GM19023 (cell line): ENCODE measurements around the gene IMMP1L.
"Not testable (repeated sequence)": the region's sequence is repeated elsewhere in the genome, so short reads cannot be mapped to it uniquely, and the experiment has no call there.

Source experiments
- ATAC-seq: cut with Tn5 transposase; IDR thresholded peaks from one replicate; pipeline ENCODE4 v1.9.1; 2021; ENCODE audit warnings: mild to moderate bottlenecking, moderate library complexity; ENCODE audit not compliant: unreplicated experiment

The IMMP1L gene

GRCh38 chr11:31509429-31510345, at the start of gene IMMP1L, which contains the start of gene ELP4:
Gene IMMP1L, minus strand, starts transcription at chr11:31509622. Its CDS starts 46,346 bp downstream, at chr11:31463276.
Gene ELP4, plus strand, starts transcription at chr11:31509767. Its CDS starts 18 bp downstream, at chr11:31509785.
- peak; percentile 100 for ATAC-seq

- no peak for ATAC-seq
These were observed 48.6 kb upstream of the IMMP1L start for GRCh38 chr11:31558001-31558400.

- no peak for ATAC-seq
These were observed 46.5 kb upstream of the IMMP1L start for GRCh38 chr11:31555938-31556337.

- no peak for ATAC-seq
These were observed 33.4 kb upstream of the IMMP1L start for GRCh38 chr11:31542862-31543261.

GRCh38 chr11:31535479-31535878, 26.1 kb upstream of the IMMP1L start:
- ATAC-seq = no peak

- ATAC-seq = no peak
These were observed 21.9 kb upstream of the IMMP1L start for GRCh38 chr11:31531293-31531692.

GRCh38 chr11:31529701-31530100, 20.3 kb upstream of the IMMP1L start:
- ATAC-seq = no peak

GRCh38 chr11:31529189-31529588, 19.8 kb upstream of the IMMP1L start:
- no peak for ATAC-seq

GRCh38 chr11:31521497-31522150, 12.2 kb upstream of the IMMP1L start:
- no peak for ATAC-seq

- no peak for ATAC-seq
These were observed 2.7 kb upstream of the IMMP1L start for GRCh38 chr11:31512117-31512516.

- peak; percentile 6 for ATAC-seq
These were observed 382 bp downstream of the IMMP1L start for GRCh38 chr11:31509051-31509428.

- ATAC-seq = no peak
These were observed 8.9 kb downstream of the IMMP1L start for GRCh38 chr11:31500560-31500959.

- ATAC-seq = no peak
These were observed 9.7 kb downstream of the IMMP1L start for GRCh38 chr11:31499576-31500178.

GRCh38 chr11:31493762-31494161, 15.7 kb downstream of the IMMP1L start:
- ATAC-seq = not testable (repeated sequence)

- ATAC-seq = no peak
These were observed 16.2 kb downstream of the IMMP1L start for GRCh38 chr11:31493235-31493634.

GRCh38 chr11:31492320-31492913, 17.0 kb downstream of the IMMP1L start:
- ATAC-seq = no peak

- ATAC-seq = no peak
These were observed 21.6 kb downstream of the IMMP1L start for GRCh38 chr11:31487848-31488247.

GRCh38 chr11:31484497-31484896, 24.9 kb downstream of the IMMP1L start:
- no peak for ATAC-seq

- ATAC-seq = no peak
These were observed 28.5 kb downstream of the IMMP1L start for GRCh38 chr11:31480930-31481329.

GRCh38 chr11:31479066-31479465, 30.4 kb downstream of the IMMP1L start:
- ATAC-seq = no peak

- ATAC-seq = no peak
These were observed 31.2 kb downstream of the IMMP1L start for GRCh38 chr11:31478223-31478590.
